Peyer's patch (tissue), 4 donors: ENCODE measurements around the gene TM4SF18. TPM values are rescaled to one million over a fixed set of nuclear protein-coding genes. Genes with fewer than 3 reads are reported as not detected.

Experiments
- DNase-seq, 3 donors: peaks; one replicate each; pipeline ENCODE4 v3.0.0-alpha.2; 2017 to 2019
- H3K27ac ChIP-seq, 4 donors: fragments of 200-600 bp; sonication (generic); one replicate each; pipeline ENCODE4 v1.5.1; 2016 to 2019
- H3K27me3 ChIP-seq, 2 donors: fragments of 200-600 bp; sonication (generic); one replicate each; pipeline ENCODE4 v1.5.1; 2019
- H3K36me3 ChIP-seq, 3 donors: fragments of 200-600 bp; sonication (generic); one replicate each; pipeline ENCODE4 v1.5.1; 2016 to 2019
- H3K4me1 ChIP-seq, 4 donors: fragments of 200-600 bp; sonication (generic); one replicate each; pipeline ENCODE4 v1.5.1; 2016 to 2019
- H3K4me3 ChIP-seq, 4 donors: fragments of 200-600 bp; sonication (generic); 1 replicate in 3 of 4; 2 replicates in 1 of 4; pipeline ENCODE4 v1.5.1; 2016 to 2019; ENCODE audit warnings: mild to moderate bottlenecking in 1 of 4
- H3K9me3 ChIP-seq, 4 donors: fragments of 200-600 bp; sonication (generic); one replicate each; pipeline ENCODE4 v1.5.1; 2016 to 2019; ENCODE audit warnings: mild to moderate bottlenecking in 1 of 4
- POLR2A ChIP-seq, 2 donors: fragments of 450-650 bp; IDR thresholded peaks; one replicate each; pipeline ENCODE4 v1.5.1; 2017; ENCODE audit warnings: antibody characterized with exemption in 2 of 2, mild to moderate bottlenecking in 2 of 2, moderate library complexity in 2 of 2
- total RNA-seq, 4 donors: library from RNA; depleted of rRNA; stranded (reverse); fragments of >200 nt; gene quantifications; one replicate each; pipeline ENCODE4 v1.1.0, GENCODE V29; 2016
- TF ChIP-seq, protein P1 (sequence below), 6 experiments: fragments of 450-650 bp in 4 of 6; fragments of 200-600 bp in 2 of 6; sonication (generic) in 1 of 6; IDR thresholded peaks; one replicate each; pipeline ENCODE4 v1.5.1; 2017 to 2019; ENCODE audit warnings: antibody characterized with exemption in 6 of 6, mild to moderate bottlenecking in 3 of 6, moderate library complexity in 1 of 6

The TM4SF18 gene
- total RNA-seq, 4 donors from 2014 or later, result 1.1 to 6.6 (median 3.3) TPM

DNA sequence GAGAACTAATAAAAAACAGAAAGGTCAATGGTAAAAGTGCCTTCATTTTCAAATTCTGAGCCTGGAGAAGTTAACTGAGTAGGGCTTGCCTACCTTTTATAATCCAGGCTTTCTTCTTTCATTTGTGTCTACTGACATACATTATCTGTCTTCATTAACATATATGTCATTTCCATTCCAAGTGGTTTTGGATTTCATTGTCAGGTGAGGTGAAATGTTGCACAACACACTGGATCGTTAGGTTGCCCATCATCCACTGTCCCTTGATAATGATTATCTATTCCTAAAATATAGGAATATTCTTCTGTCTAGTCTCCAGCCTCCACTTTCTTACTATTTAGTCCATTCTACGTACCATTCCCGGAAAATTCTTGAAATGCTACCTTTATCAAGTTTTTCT lies 56.8 kb downstream of the TM4SF18 start:
- no peak overlapping the region for H3K4me3 ChIP-seq

GRCh38 chr3:149274220-149274619 lies 59.2 kb downstream of the TM4SF18 start:
- Histone ChIP-seq H3K4me1 (no peaks in the 10 kb centered on the region), H3K27me3 (no peaks in the 10 kb centered on the region), H3K9me3 (no peaks in the 10 kb centered on the region), H3K36me3 (no peaks in the 10 kb centered on the region), H3K27ac (no peak overlapping the region), H3K4me3 (no peak overlapping the region)
- TF ChIP-seq, protein P1, sequence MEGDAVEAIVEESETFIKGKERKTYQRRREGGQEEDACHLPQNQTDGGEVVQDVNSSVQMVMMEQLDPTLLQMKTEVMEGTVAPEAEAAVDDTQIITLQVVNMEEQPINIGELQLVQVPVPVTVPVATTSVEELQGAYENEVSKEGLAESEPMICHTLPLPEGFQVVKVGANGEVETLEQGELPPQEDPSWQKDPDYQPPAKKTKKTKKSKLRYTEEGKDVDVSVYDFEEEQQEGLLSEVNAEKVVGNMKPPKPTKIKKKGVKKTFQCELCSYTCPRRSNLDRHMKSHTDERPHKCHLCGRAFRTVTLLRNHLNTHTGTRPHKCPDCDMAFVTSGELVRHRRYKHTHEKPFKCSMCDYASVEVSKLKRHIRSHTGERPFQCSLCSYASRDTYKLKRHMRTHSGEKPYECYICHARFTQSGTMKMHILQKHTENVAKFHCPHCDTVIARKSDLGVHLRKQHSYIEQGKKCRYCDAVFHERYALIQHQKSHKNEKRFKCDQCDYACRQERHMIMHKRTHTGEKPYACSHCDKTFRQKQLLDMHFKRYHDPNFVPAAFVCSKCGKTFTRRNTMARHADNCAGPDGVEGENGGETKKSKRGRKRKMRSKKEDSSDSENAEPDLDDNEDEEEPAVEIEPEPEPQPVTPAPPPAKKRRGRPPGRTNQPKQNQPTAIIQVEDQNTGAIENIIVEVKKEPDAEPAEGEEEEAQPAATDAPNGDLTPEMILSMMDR (IDR thresholded peaks at IDR 0.05), result no peak
- TF ChIP-seq POLR2A (IDR thresholded peaks at IDR 0.05), result no peak
- DNase-seq, result no peak

More for the DNA sequence above, 56.8 kb downstream of the TM4SF18 start:
- Histone ChIP-seq H3K36me3 (no peaks in the 10 kb centered on the region), H3K9me3 (no peaks in the 10 kb centered on the region), H3K4me1 (no peaks in the 10 kb centered on the region), H3K27me3 (no peaks in the 10 kb centered on the region), H3K27ac (peak overlapping the region in 3 of 4 donors; percentile 52 to 65 (median 62))
- no peak for DNase-seq
- TF ChIP-seq, protein P1 (IDR thresholded peaks at IDR 0.05), result no peak
- TF ChIP-seq POLR2A (IDR thresholded peaks at IDR 0.05), result no peak

GRCh38 chr3:149273096-149273751 lies 60.2 kb downstream of the TM4SF18 start:
- H3K36me3 ChIP-seq, result no peaks in the 10 kb centered on the region
- no peak overlapping the region for H3K4me3 ChIP-seq
- H3K9me3 ChIP-seq, result no peaks in the 10 kb centered on the region
- H3K27me3 ChIP-seq, result no peaks in the 10 kb centered on the region
- TF ChIP-seq, protein P1 (IDR thresholded peaks at IDR 0.05), result peak; percentile 62 to 100 (median 94)
- TF ChIP-seq POLR2A (IDR thresholded peaks at IDR 0.05), result no peak
- H3K4me1 ChIP-seq, result no peaks in the 10 kb centered on the region
- no peak for DNase-seq
- no peak overlapping the region for H3K27ac ChIP-seq

DNA sequence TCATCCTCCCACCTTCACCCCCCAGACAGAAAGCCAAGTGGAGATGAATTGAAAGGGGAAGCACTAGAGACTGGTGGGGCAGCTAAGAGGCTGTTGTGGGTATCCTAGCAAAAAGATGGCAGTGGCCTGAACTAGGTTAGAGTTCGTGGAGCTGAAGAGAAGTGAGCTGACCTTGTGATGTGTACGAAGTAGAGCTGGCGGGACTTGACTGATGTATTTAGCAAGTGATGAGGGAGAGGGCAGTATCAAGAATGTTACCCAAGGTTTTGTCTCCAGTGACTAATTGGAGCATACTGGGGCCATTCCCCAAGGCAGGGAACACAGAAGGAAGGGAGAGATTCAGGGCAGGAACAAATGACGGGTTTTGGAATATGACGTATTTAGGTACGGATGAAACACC lies 61.8 kb downstream of the TM4SF18 start:
- TF ChIP-seq, protein P1 (IDR thresholded peaks at IDR 0.05), result no peak
- TF ChIP-seq POLR2A (IDR thresholded peaks at IDR 0.05), result no peak
- DNase-seq, result no peak
- no peaks in the 10 kb centered on the region for H3K27me3 ChIP-seq
- H3K36me3 ChIP-seq, result no peaks in the 10 kb centered on the region
- no peaks in the 10 kb centered on the region for H3K4me1 ChIP-seq
- no peak overlapping the region for H3K27ac ChIP-seq
- no peak overlapping the region for H3K4me3 ChIP-seq
- H3K9me3 ChIP-seq, result no peaks in the 10 kb centered on the region

GRCh38 chr3:149270180-149270579 lies 63.3 kb downstream of the TM4SF18 start:
- no peaks in the 10 kb centered on the region for H3K9me3 ChIP-seq
- H3K27ac ChIP-seq, result no peak overlapping the region
- DNase-seq, result no peak
- no peaks in the 10 kb centered on the region for H3K36me3 ChIP-seq
- no peak for TF ChIP-seq POLR2A (IDR thresholded peaks at IDR 0.05)
- TF ChIP-seq, protein P1 (IDR thresholded peaks at IDR 0.05), result no peak
- no peak overlapping the region for H3K4me3 ChIP-seq
- no peaks in the 10 kb centered on the region for H3K4me1 ChIP-seq
- H3K27me3 ChIP-seq, result no peaks in the 10 kb centered on the region
